Measurements from ENCODE around the gene HYAL2.

- TF ChIP-seq CTCF (IDR thresholded peaks at IDR 0.05; ENCODE audit: insufficient read depth, low read length, poor library complexity, severe bottlenecking) (no peak), EZH2phosphoT487 (conservative IDR thresholded peaks at IDR 0.05; ENCODE audit: low read length) (no peak)
Observed at GRCh38 chr3:50341996-50342650, 19.6 kb upstream of the HYAL2 start.
